Measurements from ENCODE around the gene LRRTM2. TPM values are rescaled to one million over a fixed set of nuclear protein-coding genes. Genes with fewer than 3 reads are reported as not detected.

Gene LRRTM2
- total RNA-seq, 1 experiment from 2014 or later: not detected

DNA sequence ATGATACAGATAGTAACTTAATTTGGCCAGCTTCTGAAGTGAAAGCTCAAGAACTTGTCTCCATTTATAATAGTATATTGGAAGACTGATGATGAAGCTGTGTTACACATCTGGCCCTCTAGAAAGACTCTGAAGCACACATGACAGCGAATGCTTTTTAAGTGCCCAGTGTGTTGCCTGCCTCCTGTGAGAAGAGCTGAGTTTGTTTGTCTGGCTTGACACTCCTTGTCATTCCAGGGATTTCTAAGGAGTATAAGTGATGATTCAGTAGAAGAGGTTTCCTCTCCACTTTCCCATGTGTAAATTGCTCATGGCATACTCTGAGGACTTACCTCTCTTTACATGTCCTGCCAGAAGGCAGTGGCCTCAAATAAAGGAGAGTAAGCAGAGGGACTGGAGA is 30.4 kb upstream of the LRRTM2 start (continued):
- TF ChIP-seq, protein P1, sequence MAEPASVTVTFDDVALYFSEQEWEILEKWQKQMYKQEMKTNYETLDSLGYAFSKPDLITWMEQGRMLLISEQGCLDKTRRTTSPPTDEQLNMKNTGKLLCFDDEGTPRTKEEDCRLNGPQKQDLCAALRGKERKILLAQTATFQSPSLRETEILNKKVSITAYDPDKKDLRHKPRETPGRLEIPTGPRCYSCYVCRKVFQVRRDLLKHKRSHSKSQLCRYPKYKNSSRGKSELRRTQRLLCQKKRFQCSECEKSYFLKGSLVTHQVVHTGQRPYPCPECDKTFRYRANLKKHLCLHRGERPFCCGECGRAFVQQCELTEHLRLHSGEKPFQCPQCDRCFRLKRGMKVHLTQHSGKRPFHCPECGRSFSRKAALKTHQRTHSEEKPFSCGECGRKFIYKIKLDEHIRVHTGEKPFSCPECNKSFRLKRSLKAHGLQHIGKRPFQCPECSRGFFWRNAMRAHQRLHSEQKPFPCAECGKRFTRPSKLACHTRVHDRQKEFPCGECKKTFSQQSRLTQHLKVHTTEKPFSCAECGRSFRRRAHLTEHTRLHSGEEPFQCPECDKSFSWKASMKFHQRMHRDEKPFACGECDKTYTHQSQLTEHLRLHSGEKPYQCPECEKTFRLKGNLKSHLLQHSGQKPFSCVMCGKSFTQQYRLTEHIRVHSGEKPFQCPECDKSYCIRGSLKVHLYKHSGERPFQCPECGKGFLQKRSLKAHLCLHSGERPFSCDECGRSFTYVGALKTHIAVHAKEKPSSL (CRISPR knock-in tag; conservative IDR thresholded peaks at IDR 0.05): no peak
- TF ChIP-seq ELF4 (CRISPR knock-in tag; IDR thresholded peaks at IDR 0.05; ENCODE audit: low read depth) (no peak), EMX1 (CRISPR knock-in tag; IDR thresholded peaks at IDR 0.05) (no peak), GRHL2 (CRISPR knock-in tag; IDR thresholded peaks at IDR 0.05; ENCODE audit: insufficient replicate concordance, severe bottlenecking) (no peak), ZNF232 (CRISPR knock-in tag; IDR thresholded peaks at IDR 0.05) (no peak), PRRX2 (CRISPR knock-in tag; IDR thresholded peaks at IDR 0.05) (no peak), ATF1 (CRISPR knock-in tag; IDR thresholded peaks at IDR 0.05) (no peak), ZNF263 (CRISPR knock-in tag; IDR thresholded peaks at IDR 0.05; ENCODE audit: low read depth) (no peak), GABPB1 (CRISPR knock-in tag; IDR thresholded peaks at IDR 0.05) (no peak)
- TF ChIP-seq, protein P2, sequence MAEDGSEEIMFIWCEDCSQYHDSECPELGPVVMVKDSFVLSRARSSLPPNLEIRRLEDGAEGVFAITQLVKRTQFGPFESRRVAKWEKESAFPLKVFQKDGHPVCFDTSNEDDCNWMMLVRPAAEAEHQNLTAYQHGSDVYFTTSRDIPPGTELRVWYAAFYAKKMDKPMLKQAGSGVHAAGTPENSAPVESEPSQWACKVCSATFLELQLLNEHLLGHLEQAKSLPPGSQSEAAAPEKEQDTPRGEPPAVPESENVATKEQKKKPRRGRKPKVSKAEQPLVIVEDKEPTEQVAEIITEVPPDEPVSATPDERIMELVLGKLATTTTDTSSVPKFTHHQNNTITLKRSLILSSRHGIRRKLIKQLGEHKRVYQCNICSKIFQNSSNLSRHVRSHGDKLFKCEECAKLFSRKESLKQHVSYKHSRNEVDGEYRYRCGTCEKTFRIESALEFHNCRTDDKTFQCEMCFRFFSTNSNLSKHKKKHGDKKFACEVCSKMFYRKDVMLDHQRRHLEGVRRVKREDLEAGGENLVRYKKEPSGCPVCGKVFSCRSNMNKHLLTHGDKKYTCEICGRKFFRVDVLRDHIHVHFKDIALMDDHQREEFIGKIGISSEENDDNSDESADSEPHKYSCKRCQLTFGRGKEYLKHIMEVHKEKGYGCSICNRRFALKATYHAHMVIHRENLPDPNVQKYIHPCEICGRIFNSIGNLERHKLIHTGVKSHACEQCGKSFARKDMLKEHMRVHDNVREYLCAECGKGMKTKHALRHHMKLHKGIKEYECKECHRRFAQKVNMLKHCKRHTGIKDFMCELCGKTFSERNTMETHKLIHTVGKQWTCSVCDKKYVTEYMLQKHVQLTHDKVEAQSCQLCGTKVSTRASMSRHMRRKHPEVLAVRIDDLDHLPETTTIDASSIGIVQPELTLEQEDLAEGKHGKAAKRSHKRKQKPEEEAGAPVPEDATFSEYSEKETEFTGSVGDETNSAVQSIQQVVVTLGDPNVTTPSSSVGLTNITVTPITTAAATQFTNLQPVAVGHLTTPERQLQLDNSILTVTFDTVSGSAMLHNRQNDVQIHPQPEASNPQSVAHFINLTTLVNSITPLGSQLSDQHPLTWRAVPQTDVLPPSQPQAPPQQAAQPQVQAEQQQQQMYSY (CRISPR knock-in tag; IDR thresholded peaks at IDR 0.05): no peak

DNA sequence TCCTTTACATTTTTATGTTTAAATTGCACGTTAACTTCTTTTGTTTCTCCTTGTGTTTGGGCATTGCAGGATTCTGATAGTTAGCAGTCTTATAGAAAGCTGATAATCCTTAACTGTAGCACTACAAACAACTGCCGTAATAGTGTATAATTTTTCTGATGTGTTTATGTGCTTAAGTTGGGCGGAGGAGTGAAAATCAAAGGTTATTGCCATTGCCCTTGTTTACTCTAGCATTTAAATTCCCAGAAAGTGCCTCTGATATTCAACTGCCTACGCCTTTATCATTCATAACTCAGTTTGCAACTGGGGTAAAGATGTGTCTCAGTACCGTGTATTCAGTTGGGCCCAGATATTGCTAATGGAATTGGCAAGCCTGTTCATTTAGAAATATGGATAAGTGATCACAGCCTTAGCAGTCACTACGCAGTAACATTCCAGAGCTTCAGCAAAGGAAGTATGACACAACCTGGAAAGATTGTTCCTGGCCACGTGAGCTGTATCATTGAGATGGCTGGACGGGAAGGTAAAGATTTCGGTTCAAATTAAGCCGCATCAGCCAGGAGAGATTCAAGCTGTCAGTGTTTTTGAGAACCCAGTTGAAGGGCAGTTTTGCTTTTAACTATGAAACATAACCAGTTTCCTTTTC is 28.1 kb upstream of the LRRTM2 start:
- H3K27me3 Mint-ChIP-seq (ENCODE audit: low read depth): no peaks in the 10 kb centered on the region
- peak overlapping the region; percentile 39; the same call in 1 of the 2 replicates for H3K27ac Mint-ChIP-seq
- no peak for ATAC-seq
- no peak for DNase-seq (ENCODE audit: low spot score)
- POLR2A ChIA-PET: no interaction called here
- TF ChIP-seq ESRRA (CRISPR knock-in tag; IDR thresholded peaks at IDR 0.05; ENCODE audit: borderline replicate concordance) (no peak), PRRX2 (CRISPR knock-in tag; IDR thresholded peaks at IDR 0.05) (no peak), NR1H2 (CRISPR knock-in tag; IDR thresholded peaks at IDR 0.05) (no peak), ZNF423 (CRISPR knock-in tag; IDR thresholded peaks at IDR 0.05) (no peak), SP1 (CRISPR knock-in tag; conservative IDR thresholded peaks at IDR 0.05) (no peak)
- TF ChIP-seq, protein P1 (CRISPR knock-in tag; conservative IDR thresholded peaks at IDR 0.05): no peak
- TF ChIP-seq, protein P3, sequence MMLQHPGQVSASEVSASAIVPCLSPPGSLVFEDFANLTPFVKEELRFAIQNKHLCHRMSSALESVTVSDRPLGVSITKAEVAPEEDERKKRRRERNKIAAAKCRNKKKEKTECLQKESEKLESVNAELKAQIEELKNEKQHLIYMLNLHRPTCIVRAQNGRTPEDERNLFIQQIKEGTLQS (CRISPR knock-in tag; conservative IDR thresholded peaks at IDR 0.05): no peak
- TF ChIP-seq, protein P4, sequence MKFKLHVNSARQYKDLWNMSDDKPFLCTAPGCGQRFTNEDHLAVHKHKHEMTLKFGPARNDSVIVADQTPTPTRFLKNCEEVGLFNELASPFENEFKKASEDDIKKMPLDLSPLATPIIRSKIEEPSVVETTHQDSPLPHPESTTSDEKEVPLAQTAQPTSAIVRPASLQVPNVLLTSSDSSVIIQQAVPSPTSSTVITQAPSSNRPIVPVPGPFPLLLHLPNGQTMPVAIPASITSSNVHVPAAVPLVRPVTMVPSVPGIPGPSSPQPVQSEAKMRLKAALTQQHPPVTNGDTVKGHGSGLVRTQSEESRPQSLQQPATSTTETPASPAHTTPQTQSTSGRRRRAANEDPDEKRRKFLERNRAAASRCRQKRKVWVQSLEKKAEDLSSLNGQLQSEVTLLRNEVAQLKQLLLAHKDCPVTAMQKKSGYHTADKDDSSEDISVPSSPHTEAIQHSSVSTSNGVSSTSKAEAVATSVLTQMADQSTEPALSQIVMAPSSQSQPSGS (CRISPR knock-in tag; IDR thresholded peaks at IDR 0.05; ENCODE audit: borderline replicate concordance, low read depth): no peak
- TF ChIP-seq, protein P5, sequence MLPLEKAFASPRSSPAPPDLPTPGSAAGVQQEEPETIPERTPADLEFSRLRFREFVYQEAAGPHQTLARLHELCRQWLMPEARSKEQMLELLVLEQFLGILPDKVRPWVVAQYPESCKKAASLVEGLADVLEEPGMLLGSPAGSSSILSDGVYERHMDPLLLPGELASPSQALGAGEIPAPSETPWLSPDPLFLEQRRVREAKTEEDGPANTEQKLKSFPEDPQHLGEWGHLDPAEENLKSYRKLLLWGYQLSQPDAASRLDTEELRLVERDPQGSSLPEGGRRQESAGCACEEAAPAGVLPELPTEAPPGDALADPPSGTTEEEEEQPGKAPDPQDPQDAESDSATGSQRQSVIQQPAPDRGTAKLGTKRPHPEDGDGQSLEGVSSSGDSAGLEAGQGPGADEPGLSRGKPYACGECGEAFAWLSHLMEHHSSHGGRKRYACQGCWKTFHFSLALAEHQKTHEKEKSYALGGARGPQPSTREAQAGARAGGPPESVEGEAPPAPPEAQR (CRISPR knock-in tag; IDR thresholded peaks at IDR 0.05): no peak
- TF ChIP-seq, protein P6, sequence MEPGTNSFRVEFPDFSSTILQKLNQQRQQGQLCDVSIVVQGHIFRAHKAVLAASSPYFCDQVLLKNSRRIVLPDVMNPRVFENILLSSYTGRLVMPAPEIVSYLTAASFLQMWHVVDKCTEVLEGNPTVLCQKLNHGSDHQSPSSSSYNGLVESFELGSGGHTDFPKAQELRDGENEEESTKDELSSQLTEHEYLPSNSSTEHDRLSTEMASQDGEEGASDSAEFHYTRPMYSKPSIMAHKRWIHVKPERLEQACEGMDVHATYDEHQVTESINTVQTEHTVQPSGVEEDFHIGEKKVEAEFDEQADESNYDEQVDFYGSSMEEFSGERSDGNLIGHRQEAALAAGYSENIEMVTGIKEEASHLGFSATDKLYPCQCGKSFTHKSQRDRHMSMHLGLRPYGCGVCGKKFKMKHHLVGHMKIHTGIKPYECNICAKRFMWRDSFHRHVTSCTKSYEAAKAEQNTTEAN (CRISPR knock-in tag; IDR thresholded peaks at IDR 0.05): no peak
- peaks cover 17% of the 10 kb centered on the region for H3K4me1 Mint-ChIP-seq
- peaks cover 54% of the 10 kb centered on the region for H3K36me3 Mint-ChIP-seq
- H3K9me3 Mint-ChIP-seq: no peaks in the 10 kb centered on the region
- CTCF ChIA-PET: no interaction called here
- H3K4me3 Mint-ChIP-seq: no peak overlapping the region
